ENCODE results near the gene NPRL2. TPM values are rescaled to one million over a fixed set of nuclear protein-coding genes. Genes with fewer than 3 reads are reported as not detected.

NPRL2 gene
- total and polyA plus RNA-seq, 5 experiments from 2014 or later = 36.2 to 63.8 (median 45.3) TPM

DNA sequence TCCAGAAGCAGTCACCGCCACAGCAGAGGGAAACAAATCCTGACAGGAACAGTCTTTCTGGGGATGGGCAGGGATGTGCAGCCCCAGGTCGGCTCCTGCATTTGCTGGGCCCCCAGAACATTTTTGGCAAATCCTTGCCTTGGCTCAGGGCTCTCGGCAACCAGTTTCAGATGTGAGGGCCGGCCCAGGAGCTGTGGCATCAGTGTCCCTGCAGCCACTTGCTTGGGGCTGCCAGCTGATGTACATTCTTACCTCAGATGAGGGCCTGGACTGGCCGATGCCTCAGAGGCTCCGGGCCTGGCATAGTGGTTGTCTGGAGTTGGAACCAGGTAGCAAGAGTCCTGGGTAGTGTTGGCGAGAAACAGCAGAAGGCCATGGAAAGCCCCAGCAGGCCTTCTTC, 4.3 kb upstream of the NPRL2 start:
- ATAC-seq (no peak), DNase-seq (no peak)
- Mint-ChIP-seq H3K27ac (peak overlapping the region in 4 of 10 donors; percentile 14 to 60 (median 46)), H3K36me3 (peaks cover 0 to 31% (median 2%) of the 10 kb centered on the region in 3 donors), H3K4me1 (peaks cover 36 to 82% (median 65%) of the 10 kb centered on the region in 4 donors), H3K4me3 (peak overlapping the region in 1 of 10 donors; percentile 41), H3K9me3 (no peaks in the 10 kb centered on the region), H3K27me3 (no peaks in the 10 kb centered on the region)
- POLR2A ChIA-PET = interaction anchor here (11.6 kb wide), 1 partner anchor 13 kb away, joined by 318 read pairs; the partner anchor contains the start of genes RASSF1 and ZMYND10

DNA sequence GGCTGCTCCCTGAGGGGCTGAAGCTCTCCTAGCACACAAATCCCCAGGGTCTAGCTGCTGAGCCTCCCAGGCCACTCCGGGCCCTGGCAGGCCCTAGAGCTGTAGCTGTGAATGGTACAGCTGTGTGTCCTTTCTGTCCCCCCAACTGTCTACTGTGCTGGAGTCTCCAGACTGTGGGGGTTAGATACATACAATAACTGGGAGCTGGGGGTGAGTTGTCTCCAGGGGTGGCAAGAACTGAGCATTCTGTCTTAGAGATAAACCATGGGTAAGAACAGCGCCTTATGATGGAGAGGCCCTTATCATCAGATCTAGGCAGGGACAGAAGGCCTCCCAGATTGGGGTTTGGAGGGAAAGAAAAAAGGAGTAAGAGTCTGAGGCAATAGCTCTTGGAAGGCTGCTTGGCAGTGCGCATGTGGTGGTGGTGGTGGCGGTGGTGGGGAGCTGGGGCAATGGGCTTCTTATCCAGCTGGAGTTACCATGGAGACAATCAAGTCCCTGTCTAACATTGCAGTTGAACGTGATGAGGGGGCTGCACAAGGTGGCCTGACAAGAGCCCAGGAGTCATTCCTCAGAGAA, 3.7 kb upstream of the NPRL2 start:
- peaks cover 32 to 81% (median 65%) of the 10 kb centered on the region in 4 donors for H3K4me1 Mint-ChIP-seq
- H3K4me3 Mint-ChIP-seq = peak overlapping the region in 1 of 10 donors; percentile 20
- ATAC-seq = no peak
- peaks cover 0 to 30% (median 2%) of the 10 kb centered on the region in 3 donors for H3K36me3 Mint-ChIP-seq
- no peaks in the 10 kb centered on the region for H3K9me3 Mint-ChIP-seq
- no peaks in the 10 kb centered on the region for H3K27me3 Mint-ChIP-seq
- H3K27ac Mint-ChIP-seq = peak overlapping the region in 5 of 10 donors; percentile 15 to 75 (median 56)
- POLR2A ChIA-PET = interaction anchor here (11.6 kb wide), 1 partner anchor 13 kb away, joined by 318 read pairs; the partner anchor contains the start of genes RASSF1 and ZMYND10
- DNase-seq = no peak

DNA sequence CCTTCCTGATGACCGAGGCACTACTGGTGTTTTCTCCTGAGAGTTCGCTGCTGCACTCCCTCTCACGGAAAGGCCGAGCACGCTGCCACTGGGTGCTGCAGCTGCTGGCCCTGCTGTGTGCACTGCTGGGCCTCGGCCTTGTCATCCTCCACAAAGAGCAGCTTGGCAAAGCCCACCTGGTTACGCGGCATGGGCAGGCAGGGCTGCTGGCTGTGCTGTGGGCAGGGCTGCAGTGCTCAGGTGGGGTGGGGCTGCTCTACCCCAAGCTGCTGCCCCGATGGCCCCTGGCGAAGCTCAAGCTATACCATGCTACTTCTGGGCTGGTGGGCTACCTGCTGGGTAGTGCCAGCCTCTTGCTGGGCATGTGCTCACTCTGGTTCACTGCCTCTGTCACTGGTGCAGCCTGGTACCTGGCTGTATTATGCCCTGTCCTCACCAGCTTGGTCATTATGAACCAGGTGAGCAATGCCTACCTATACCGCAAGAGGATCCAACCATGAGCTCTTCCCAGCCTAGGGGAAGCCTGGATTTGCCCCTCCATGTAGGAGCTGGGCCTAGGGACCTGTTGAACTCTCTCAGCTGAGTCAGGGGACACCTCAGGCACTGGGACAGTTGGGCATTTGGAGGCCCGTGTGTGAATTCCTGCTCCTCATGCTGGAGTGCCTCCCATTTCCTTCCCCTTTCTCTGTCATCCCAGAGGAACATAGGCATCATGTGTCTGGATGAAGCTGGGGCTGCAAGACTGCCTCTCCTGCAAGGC, 2.9 kb upstream of the NPRL2 start:
- POLR2A ChIA-PET = interaction anchor here (0.5 to 11.6 kb wide), 4 partner anchors 12 to 412 kb away, joined by 3 to 318 read pairs (median 4); partner anchors contain the start of genes RASSF1 and ZMYND10
- Mint-ChIP-seq H3K4me3 (peak overlapping the region in 1 of 10 donors; percentile 10), H3K36me3 (peaks cover 0 to 35% (median 4%) of the 10 kb centered on the region in 3 donors), H3K4me1 (peaks cover 33 to 84% (median 68%) of the 10 kb centered on the region in 4 donors), H3K9me3 (no peaks in the 10 kb centered on the region), H3K27me3 (no peaks in the 10 kb centered on the region), H3K27ac (peak overlapping the region in 3 of 10 donors; percentile 11 to 55 (median 29))
- ATAC-seq = no peak
- no peak for DNase-seq

DNA sequence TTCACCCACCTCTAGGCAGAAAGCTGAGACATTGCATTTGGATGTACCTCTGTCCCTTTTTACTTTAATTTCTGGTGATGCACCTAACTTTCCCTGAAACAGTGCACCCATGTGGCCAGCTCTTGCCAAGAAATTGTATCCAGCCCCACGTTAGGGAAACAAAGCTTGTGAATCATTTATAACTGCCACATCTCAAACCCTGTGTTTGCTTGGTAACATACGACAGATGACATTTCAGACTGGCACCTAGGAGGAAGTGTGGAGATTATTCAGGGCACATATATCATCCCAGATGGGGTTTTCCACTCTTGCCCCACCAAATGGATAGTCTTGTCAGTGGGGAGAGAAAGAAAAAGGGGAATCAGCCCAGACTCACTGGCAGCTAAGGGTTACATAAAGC, 2.2 kb upstream of the NPRL2 start:
- no peaks in the 10 kb centered on the region for H3K27me3 Mint-ChIP-seq
- ATAC-seq (no peak), DNase-seq (no peak)
- peak overlapping the region in 2 of 10 donors; percentile 10 to 29 for H3K4me3 Mint-ChIP-seq
- peaks cover 0 to 41% (median 4%) of the 10 kb centered on the region in 3 donors for H3K36me3 Mint-ChIP-seq
- peaks cover 34 to 84% (median 68%) of the 10 kb centered on the region in 4 donors for H3K4me1 Mint-ChIP-seq
- no peaks in the 10 kb centered on the region for H3K9me3 Mint-ChIP-seq
- POLR2A ChIA-PET = interaction anchor here (0.7 to 11.6 kb wide), 4 partner anchors 11 to 234 kb away, joined by 5 to 318 read pairs (median 5); partner anchors contain the start of genes RASSF1 and ZMYND10
- H3K27ac Mint-ChIP-seq = peak overlapping the region in 5 of 10 donors; percentile 11 to 72 (median 44)

DNA sequence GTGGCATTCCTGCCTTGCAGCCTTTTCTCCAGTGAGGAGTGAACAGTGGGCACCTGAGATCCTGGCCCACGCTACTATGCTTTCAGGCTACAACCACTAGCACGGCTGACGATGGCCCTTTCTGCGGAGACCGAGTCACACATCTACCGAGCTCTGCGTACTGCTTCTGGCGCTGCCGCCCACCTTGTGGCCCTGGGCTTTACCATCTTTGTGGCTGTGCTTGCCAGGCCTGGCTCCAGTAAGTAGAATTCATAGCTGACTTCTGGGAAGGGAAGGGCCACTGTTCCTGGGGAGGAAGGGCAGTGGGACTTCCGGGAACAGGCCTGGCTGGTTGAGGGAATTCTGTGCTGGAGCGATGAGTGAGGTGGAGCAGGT, 735 bp upstream of the NPRL2 start:
- H3K36me3 Mint-ChIP-seq = peaks cover 0 to 40% (median 6%) of the 10 kb centered on the region in 3 donors
- H3K4me3 Mint-ChIP-seq = peak overlapping the region; percentile 94 to 99 (median 97)
- no peaks in the 10 kb centered on the region for H3K27me3 Mint-ChIP-seq
- no peak for DNase-seq
- no peaks in the 10 kb centered on the region for H3K9me3 Mint-ChIP-seq
- no peak for ATAC-seq
- H3K4me1 Mint-ChIP-seq = peaks cover 31 to 82% (median 67%) of the 10 kb centered on the region in 4 donors
- H3K27ac Mint-ChIP-seq = peak overlapping the region; percentile 98 to 100 (median 99)
- POLR2A ChIA-PET = interaction anchor here (1.1 to 11.6 kb wide), 14 partner anchors 10 to 1354 kb away, joined by 3 to 318 read pairs (median 8); partner anchors contain the start of genes C3orf18, HEMK1, HYAL3 and IFRD2

DNA sequence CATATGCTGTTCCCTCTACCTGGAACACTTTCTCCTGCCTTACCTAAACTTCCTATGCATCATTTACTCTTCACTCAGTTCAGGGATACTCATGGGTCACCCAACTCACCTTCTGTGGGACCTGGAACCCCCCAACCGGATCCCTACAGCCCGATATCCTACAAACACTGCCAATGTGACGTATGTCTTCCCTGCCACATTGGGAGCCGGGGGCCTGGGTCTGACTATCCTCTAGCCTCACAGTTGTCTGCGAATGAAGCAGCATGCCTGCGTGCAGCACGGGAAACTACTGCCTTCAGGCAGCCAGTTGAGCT, 405 bp downstream of the NPRL2 start:
- Mint-ChIP-seq H3K27ac (peak overlapping the region; percentile 98 to 100 (median 99)), H3K4me3 (peak overlapping the region; percentile 94 to 99 (median 97)), H3K36me3 (peaks cover 0 to 35% (median 6%) of the 10 kb centered on the region in 3 donors), H3K4me1 (peaks cover 32 to 81% (median 70%) of the 10 kb centered on the region in 4 donors), H3K9me3 (no peaks in the 10 kb centered on the region), H3K27me3 (no peaks in the 10 kb centered on the region)
- ATAC-seq = no peak
- POLR2A ChIA-PET = interaction anchor here (0.6 to 11.6 kb wide), 20 partner anchors 9 to 1355 kb away, joined by 3 to 318 read pairs (median 6); partner anchors contain the start of genes C3orf18, CISH, HEMK1 and HYAL3
- DNase-seq = no peak

DNA sequence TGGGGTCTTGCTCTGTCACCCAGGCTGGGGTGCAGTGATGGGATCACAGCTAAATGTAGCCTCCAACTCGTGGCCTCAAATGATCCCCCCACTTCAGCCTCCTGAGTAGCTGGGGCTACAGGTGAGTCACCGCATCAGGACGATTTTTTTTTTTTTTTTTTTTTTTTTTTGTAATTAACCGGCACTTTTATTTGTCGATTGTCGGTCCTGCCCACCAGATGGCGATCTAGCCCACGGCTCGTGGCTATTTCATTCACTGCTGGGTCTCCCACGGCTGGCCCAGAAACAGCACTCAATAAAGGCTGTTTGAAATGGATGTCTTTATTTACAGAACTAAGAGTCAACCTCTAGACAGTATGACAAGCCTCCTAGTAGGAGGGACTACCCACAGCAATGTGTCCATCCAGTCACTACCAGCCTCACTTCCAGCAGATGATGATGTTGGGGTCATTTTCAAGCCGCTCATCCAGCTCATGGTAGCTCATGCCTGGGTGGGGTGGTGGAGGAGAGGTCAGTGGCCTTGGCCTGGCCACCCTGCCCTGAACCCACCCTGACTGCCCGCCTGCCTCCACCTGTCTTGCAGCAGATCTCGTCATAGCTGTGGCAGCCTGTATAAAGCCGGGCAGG, 3.3 kb downstream of the NPRL2 start:
- peak in 1 of 2 donors; percentile 3 for ATAC-seq
- H3K4me3 Mint-ChIP-seq = peak overlapping the region in 8 of 10 donors; percentile 8 to 96 (median 50)

DNA sequence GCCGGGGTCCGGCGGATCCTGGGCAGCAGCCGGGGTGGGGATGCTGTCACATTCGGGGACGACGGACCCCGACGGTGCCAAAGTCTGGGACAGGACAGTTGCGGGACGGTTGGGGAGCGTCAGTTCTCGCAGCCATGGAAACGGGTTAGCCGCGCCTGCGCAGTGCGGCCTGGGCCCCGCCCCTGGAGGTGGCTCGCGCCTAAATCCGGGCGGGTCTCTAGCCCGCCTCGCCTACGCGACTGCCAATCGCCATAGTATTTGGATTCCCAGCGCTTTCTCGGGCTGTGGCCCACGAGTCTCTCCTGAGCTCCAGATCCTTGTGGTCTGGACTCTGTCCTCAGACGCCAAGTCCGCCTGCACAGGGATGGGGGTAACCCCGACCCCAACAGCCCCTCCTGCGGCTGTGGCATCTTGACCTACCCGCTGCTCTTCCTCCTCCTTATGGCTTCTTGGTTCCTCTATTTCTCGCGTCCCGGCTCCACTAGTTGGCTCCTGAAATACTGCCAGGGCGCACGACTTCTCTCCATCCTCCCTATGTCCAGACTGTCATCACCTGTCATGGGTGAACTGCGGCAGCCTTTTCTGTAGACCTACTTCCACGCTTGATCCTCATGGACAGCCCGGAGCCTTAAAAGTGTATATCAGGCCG, 4.9 kb downstream of the NPRL2 start, which contains the start of gene ZMYND10:
TSS of gene ZMYND10 (minus strand) at position 147 of the 649 bp plus-strand sequence. CDS start 153 bp downstream, outside the sequence.
- DNase-seq = peak; percentile 62 to 85 (median 72)
- Mint-ChIP-seq H3K36me3 (peaks cover 0 to 17% (median 4%) of the 10 kb centered on the region in 3 donors), H3K9me3 (no peaks in the 10 kb centered on the region), H3K27ac (peak within 1 kb of the TSS in 8 of 10 donors; percentile 26 to 87 (median 60)), H3K27me3 (no peaks in the 10 kb centered on the region), H3K4me1 (peaks cover 27 to 80% (median 74%) of the 10 kb centered on the region in 4 donors), H3K4me3 (peak within 1 kb of the TSS; percentile 63 to 82 (median 72))
- ATAC-seq = peak; percentile 17 to 29
- POLR2A ChIA-PET = interaction anchor here (0.7 to 14.5 kb wide), 9 partner anchors 7 to 266 kb away, joined by 3 to 318 read pairs (median 4); partner anchors contain the start of genes CISH, CYB561D2, HYAL3 and NAA80

More for the DNA sequence above, 3.3 kb downstream of the NPRL2 start:
- H3K36me3 Mint-ChIP-seq = peaks cover 0 to 20% (median 4%) of the 10 kb centered on the region in 3 donors
- no peaks in the 10 kb centered on the region for H3K9me3 Mint-ChIP-seq
- POLR2A ChIA-PET = interaction anchor here (0.7 to 14.5 kb wide), 6 partner anchors 5 to 48 kb away, joined by 3 to 318 read pairs (median 54); partner anchors contain the start of genes CYB561D2, HYAL3, NAA80 and NPRL2
- peak; percentile 57 to 86 (median 70) for DNase-seq
- H3K27me3 Mint-ChIP-seq = no peaks in the 10 kb centered on the region
- peaks cover 31 to 82% (median 74%) of the 10 kb centered on the region in 4 donors for H3K4me1 Mint-ChIP-seq
- peak overlapping the region in 9 of 10 donors; percentile 21 to 99 (median 81) for H3K27ac Mint-ChIP-seq

DNA sequence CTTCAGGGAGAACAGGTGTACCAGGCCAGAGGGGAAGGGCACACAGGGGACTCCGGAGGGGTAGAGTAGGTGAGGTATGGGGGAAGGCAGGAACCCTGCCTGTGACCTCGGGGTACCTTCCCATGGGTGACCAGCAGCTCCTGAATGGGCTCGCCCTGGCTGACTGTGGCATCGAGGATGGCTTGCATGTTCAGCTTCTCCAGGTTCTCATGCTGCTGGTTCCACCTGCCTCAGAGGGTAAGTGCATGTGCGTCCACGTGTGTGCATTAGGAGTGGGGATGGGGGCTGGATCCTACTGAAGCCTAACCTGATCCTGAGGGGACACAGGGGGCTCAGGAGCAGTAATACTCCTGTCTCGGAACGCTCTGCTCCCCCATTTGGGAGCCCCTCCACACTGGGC, 5.6 kb downstream of the NPRL2 start:
- Mint-ChIP-seq H3K36me3 (peaks cover 0 to 17% (median 4%) of the 10 kb centered on the region in 3 donors), H3K27me3 (no peaks in the 10 kb centered on the region), H3K4me1 (peaks cover 20 to 76% (median 70%) of the 10 kb centered on the region in 4 donors), H3K4me3 (peak overlapping the region in 7 of 10 donors; percentile 11 to 82 (median 63)), H3K9me3 (no peaks in the 10 kb centered on the region), H3K27ac (peak overlapping the region in 1 of 10 donors; percentile 21)
- DNase-seq (no peak), ATAC-seq (no peak)
- POLR2A ChIA-PET = interaction anchor here (0.6 to 14.5 kb wide), 9 partner anchors 7 to 398 kb away, joined by 3 to 318 read pairs (median 4); partner anchors contain the start of genes CISH, CYB561D2, HYAL3 and NAA80

DNA sequence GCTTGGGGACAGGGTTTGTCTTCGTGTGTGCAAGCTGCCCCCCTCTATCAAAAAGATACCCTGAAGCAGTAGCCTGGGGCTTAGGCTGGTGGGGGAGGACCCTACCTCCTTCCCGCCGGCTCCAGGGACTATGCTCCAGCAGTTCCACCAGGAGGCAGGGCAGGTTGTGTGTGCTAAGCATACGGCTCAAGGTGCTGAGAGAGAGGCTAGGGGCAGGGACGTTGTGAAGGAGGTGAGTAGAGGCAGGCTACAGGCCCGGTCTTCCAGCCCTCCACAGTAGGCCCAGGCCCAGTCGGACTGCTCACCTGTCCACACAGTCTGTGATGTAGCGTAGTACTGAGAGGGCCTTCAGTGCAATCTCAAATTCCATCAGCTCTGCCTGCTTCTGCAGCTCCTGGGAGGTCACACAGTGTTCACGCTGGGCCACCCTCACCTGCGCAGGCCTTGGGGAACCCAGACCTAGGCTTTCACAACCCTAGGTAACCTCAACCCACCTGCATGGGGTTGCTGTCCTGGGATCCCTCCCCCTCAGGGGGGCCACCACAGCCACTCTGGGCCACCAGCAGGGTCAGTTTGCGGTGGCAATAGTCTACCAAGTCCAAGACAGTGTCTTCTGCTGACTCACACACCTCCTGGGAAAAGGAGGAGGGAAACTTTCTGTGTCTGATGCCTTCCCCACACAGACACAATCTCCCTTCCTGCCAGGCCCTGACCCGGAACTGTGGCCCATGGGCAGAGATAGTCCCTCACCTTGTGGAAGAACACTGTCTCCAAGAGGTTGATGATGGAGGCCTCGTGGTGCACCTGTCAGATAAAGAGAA, 7.6 kb downstream of the NPRL2 start:
- Mint-ChIP-seq H3K4me3 (peak overlapping the region in 2 of 10 donors; percentile 2 to 41), H3K9me3 (no peaks in the 10 kb centered on the region), H3K4me1 (peaks cover 24 to 76% (median 70%) of the 10 kb centered on the region in 4 donors), H3K27ac (peak overlapping the region in 8 of 10 donors; percentile 41 to 96 (median 84)), H3K27me3 (no peaks in the 10 kb centered on the region), H3K36me3 (peaks cover 0 to 7% (median 2%) of the 10 kb centered on the region in 3 donors)
- POLR2A ChIA-PET = interaction anchor here (0.8 to 14.5 kb wide), 6 partner anchors 8 to 107 kb away, joined by 3 to 318 read pairs (median 4); partner anchors contain the start of genes CYB561D2, GNAI2, NPRL2 and TMEM115
- no peak for DNase-seq
- ATAC-seq = no peak

All from naive thymus-derived CD8-positive, alpha-beta T cell (primary cell).